CD4-positive, alpha-beta T cell treated with Interleukin-15 for 4 hours (primary cell): Measurements from ENCODE around the gene ALDH5A1.
A peak's percentile ranks its signal among the peaks of the same experiment; 100 is the strongest.
"Not testable (repeated sequence)": the region's sequence is repeated elsewhere in the genome, so short reads cannot be mapped to it uniquely, and the experiment has no call there.

Source experiments
- DNase-seq: peaks from one replicate; pipeline ENCODE4 v3.0.0-alpha.2; 2020; ENCODE audit warnings: low spot score

The ALDH5A1 gene

GRCh38 chr6:24486065-24486464, 8.7 kb upstream of the ALDH5A1 start:
- no peak for DNase-seq

DNA sequence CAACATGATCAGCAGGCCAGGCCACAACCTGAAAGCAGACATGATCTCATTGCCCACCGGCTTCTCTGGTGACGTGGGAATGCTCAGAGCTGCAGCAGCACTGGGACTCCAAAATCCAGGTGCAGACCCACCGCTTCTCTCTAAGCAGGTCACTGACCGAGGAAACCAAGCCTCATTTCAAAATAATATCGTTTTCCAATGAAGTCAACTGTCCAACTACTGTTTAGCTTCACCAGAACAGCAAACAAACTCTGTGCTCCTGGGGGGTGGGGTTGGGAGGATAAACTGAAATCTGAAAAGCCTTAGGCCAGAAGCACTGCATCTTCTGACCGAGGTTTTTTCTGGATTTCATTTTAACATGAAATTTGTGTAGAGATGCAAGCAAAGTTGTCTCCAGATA, 5.3 kb upstream of the ALDH5A1 start, which contains the start of gene GPLD1:
GPLD1 (minus strand) TSS at position 109 of the 400 bp plus-strand sequence; CDS start at position 42, 67 bp downstream.
- DNase-seq, result no peak

DNA sequence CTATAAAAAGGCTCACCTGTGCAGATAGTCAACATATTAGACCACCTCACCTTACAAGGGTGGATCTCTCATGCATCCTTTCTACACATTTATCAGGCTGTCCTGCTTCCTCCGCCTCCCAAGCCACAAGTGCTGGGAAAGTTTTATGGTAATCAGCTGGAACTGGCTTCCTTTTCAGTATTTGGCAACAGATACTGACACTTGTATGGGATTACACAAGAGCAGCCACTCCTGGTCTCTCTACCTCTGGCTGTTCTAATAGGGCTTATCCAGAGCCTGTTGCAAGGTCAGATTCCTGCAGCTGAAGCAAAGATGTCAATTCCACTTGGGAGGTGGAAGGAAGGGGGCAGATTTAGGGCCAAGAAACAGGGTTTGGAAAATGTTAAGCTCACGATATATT, 4.9 kb upstream of the ALDH5A1 start:
- no peak for DNase-seq

DNA sequence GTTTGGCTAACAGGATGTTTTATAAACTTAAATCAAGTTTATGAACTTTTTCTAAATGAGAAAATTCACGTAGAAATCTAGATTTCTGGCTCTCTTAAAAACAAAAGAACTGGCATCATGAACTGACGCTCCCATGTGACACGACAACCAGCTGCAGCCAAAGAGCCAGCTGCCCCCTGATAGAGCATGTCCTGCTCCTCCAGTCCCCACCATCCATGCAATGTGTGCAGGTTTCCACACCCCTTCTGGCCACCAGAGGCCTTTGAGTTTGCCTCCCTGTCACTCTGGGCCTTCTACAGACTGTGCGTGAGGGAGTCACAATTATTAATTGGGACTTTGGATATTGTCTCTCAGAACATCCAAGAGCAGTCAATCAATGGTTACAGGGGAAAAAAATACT, 3.8 kb upstream of the ALDH5A1 start:
- no peak for DNase-seq

DNA sequence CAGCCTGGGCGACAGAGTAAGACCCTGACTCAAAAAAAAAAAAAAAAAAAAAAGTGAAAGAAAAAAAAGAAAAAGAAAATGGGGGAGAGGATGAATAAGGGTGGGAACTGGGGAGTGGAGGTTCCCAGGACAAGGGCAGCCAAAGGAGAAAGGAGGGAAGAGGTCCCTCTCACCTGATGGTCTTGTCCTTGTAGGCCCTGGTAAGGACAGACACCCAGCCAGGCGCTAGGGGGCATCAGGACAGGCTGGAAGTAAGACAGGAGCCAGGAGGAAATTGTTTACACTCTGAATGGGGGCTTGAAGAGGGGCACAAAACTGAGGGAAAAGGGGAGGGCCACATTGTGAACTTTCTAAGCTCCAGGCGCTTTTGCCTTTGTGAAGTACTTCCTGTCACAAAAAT, 2.3 kb upstream of the ALDH5A1 start:
- DNase-seq, result no peak

GRCh38 chr6:24493945-24494820, 586 bp upstream of the ALDH5A1 start:
- DNase-seq, result no peak

- DNase-seq, result no peak
Measured at GRCh38 chr6:24497254-24497970, 2.6 kb downstream of the ALDH5A1 start.

- no peak for DNase-seq
Measured at GRCh38 chr6:24500683-24501082, 5.9 kb downstream of the ALDH5A1 start.

GRCh38 chr6:24501374-24501773, 6.6 kb downstream of the ALDH5A1 start:
- no peak for DNase-seq

GRCh38 chr6:24501914-24502313, 7.1 kb downstream of the ALDH5A1 start:
- no peak for DNase-seq

GRCh38 chr6:24504287-24504648, 9.5 kb downstream of the ALDH5A1 start:
- DNase-seq, result no peak

DNA sequence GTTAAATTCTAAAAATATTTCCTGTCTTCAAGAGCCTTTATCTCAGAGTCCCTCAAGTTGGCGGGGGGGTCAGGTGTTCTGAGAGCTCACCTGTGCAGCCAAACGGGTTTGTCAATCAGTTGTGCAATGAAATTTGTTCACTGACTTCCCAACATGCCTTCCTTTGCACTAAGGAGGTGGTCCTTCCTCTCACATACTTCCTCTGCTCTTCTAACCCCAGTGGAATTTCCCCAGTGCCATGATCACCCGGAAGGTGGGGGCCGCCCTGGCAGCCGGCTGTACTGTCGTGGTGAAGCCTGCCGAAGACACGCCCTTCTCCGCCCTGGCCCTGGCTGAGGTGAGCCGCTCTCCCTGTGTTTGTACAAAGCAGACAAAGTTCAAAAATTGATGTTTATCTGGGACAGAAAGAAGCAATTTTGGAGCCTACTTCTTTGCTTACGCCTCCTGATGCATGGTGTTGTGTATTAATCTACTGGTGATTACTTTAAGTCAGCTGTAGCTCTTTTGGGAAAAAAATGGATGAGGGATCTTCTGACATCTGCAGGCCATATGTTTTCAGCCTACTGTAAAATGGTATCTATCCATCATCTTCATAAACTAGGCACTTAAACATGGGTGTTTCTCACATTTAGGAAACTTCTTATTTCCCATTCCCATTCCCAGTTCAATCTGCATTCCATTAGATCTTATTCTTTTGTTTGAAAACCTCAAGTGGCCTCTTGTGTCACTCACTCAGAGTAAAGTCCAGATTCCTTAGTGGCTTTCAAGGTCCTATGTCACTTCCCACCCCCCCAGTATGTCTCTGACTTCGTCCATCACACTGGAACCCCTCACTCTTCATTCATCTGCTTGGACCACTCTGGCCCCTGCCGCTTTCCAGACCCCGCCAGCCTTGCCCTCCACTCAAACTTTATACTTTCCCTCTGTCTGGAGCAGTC, 10.1 kb downstream of the ALDH5A1 start:
- DNase-seq, result no peak

- no peak for DNase-seq
Measured at GRCh38 chr6:24506814-24507520, 12.2 kb downstream of the ALDH5A1 start.

GRCh38 chr6:24511976-24512375, 17.2 kb downstream of the ALDH5A1 start:
- DNase-seq, result not testable (repeated sequence)

GRCh38 chr6:24513602-24514001, 18.8 kb downstream of the ALDH5A1 start:
- no peak for DNase-seq

DNA sequence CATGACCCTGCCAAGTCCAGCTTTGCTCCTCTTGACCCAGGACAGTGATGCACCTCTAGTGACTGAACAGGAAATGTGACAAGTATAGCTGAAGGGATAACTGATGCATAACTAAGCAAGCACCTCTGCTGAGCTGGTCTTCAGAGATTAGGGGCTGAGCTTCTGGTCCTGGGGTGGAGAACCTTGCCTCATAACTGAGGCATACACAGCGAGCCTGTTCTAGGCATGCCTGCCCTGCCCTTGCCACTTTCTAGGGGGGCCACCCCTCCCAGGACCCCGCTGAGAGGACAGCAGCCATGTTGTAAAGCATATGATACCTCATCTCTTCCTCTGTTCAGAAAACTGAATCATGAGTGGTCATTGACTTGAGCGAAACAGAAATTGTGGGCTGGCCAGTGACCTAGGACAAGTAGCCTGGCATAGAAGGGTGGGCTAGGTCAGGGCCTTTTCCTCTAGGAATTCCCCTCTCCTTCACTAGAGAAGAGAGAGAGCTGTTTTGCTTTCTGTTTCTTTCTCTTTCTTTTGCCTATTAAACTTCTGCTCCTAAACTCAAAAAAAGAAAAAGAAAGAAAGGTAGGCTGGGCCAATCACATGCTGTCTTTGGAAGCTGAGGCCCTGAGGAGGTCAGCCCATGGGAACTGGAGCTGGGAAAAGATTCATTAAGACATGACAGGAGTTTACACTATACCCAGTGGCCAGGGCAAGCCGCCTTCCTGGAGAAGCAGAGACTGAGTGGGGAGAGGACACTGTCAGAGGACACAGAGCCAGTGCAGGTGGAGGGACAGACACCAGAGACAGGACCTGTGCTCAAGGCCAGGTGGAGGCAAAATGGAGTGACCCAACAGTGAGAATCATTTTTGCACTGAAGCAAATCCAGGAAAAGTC, 23.1 kb downstream of the ALDH5A1 start:
- no peak for DNase-seq

GRCh38 chr6:24520929-24521546, 26.3 kb downstream of the ALDH5A1 start:
- DNase-seq, result peak; percentile 5

GRCh38 chr6:24522228-24523176, 27.7 kb downstream of the ALDH5A1 start:
- no peak for DNase-seq

- no peak for DNase-seq
Measured at GRCh38 chr6:24524329-24524728, 29.6 kb downstream of the ALDH5A1 start.
